Measurements from ENCODE around the gene LMNTD2. TPM values are rescaled to one million over a fixed set of nuclear protein-coding genes. Genes with fewer than 3 reads are reported as not detected.
A peak's percentile ranks its signal among the peaks of the same experiment; 100 is the strongest.

LMNTD2 gene
- total and polyA plus RNA-seq, 2 experiments from 2014 or later: 18.4 to 21.1 TPM

DNA sequence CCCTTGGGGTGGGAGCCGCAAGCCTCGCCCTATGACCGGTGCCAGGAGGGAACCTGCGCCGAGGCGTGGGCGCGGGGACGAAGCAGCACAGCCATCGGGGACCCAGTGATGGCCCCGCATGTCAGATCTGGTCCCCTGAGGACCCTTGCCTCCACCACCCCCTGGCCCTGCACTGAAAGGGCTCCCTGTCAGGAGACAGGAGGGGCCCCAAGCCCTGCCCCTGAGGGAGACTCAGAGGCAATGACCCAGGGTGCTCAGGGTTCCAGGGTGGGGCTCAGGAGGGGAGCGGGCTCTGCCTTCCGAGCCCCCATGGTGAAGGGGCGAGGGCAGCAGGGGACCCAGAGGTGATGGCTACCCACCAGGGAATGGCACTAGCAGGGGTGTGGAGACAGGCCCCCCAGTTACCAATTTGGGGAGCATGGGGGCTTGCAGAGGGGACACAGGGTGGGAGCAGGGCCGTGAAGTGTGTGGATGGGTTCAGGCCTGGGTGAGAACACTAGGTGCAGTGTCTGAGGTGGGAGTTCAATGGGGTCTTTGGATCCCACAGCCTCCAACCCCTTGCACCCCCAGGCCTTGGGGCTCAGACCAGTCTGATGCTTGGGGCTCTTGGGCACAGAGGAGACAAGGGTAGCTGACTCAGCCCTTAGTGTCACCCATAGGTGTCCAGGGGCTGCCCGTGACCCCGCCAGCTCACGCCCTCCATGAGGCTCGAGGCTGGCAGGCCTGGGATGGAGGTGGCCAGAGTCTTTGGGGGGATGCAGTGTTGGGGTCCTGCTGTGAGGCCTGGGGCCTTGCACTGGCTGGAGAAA lies 22.7 kb downstream of the LMNTD2 start:
- Histone ChIP-seq H3K36me3 (no peaks in the 10 kb centered on the region), H3K9me3 (ENCODE audit: low read depth) (no peaks in the 10 kb centered on the region), H3K27ac (no peak overlapping the region), H3K27me3 (no peaks in the 10 kb centered on the region), H3K4me3 (peak overlapping the region; percentile 18), H3K4me1 (ENCODE audit: low read depth) (peaks cover 12% of the 10 kb centered on the region)
- TF ChIP-seq CTCF (IDR thresholded peaks at IDR 0.05; ENCODE audit: low read depth, low read length): no peak
- DNase-seq (ENCODE audit: low read depth in 1 of 2, low spot score in 1 of 2): no peak

DNA sequence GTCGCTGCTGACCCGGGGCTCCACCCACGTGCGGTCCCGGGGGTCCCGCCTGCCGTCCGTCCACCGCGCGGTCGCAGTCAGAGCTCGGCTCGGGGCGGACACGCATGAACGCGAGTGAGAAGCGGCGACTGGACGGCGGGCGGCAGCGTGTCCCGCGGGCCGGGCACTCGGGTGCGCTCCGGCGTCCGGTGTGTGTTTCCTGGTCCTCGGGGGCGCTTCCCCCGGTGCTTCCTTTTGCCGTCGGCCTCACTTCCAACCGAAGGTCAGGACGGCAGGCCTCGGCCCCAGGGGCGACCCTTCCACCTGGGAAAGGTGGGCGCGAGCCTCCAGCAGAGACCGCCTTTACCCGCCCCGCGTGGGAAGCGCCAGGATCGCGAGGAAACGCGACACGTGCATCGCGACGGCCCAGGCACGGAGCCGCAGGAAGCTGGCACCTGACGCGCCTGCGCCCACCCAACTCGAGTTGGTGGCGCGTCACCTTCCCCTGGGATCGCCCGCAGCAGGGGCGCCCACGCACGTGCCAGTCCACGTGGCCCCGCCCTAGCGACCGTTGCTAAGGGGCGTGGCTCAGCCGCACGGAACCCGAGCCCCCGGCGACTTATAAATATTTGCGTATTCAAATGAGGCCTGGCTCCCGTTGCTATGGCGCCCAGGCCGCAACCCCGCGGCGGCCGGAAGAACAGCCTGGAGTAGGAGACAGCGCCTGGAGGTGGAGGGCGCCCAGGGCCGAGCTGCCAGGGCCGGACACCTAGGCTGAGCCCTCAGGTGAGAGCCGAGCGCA lies 23.5 kb downstream of the LMNTD2 start, which contains the start of gene LRRC56:
Gene LRRC56 (plus strand): TSS at position 687 of the 781 bp plus-strand sequence. CDS start 3,158 bp downstream, outside the sequence.
- Histone ChIP-seq H3K9me3 (ENCODE audit: low read depth) (no peaks in the 10 kb centered on the region), H3K27ac (no peak within 1 kb of the TSS), H3K4me3 (peak within 1 kb of the TSS; percentile 66), H3K4me1 (ENCODE audit: low read depth) (peaks cover 12% of the 10 kb centered on the region), H3K36me3 (peaks cover 6% of the 10 kb centered on the region), H3K27me3 (no peaks in the 10 kb centered on the region)
- no peak for TF ChIP-seq CTCF (IDR thresholded peaks at IDR 0.05; ENCODE audit: low read depth, low read length)
- DNase-seq (ENCODE audit: low read depth in 1 of 2, low spot score in 1 of 2): peak; percentile 87 to 89

DNA sequence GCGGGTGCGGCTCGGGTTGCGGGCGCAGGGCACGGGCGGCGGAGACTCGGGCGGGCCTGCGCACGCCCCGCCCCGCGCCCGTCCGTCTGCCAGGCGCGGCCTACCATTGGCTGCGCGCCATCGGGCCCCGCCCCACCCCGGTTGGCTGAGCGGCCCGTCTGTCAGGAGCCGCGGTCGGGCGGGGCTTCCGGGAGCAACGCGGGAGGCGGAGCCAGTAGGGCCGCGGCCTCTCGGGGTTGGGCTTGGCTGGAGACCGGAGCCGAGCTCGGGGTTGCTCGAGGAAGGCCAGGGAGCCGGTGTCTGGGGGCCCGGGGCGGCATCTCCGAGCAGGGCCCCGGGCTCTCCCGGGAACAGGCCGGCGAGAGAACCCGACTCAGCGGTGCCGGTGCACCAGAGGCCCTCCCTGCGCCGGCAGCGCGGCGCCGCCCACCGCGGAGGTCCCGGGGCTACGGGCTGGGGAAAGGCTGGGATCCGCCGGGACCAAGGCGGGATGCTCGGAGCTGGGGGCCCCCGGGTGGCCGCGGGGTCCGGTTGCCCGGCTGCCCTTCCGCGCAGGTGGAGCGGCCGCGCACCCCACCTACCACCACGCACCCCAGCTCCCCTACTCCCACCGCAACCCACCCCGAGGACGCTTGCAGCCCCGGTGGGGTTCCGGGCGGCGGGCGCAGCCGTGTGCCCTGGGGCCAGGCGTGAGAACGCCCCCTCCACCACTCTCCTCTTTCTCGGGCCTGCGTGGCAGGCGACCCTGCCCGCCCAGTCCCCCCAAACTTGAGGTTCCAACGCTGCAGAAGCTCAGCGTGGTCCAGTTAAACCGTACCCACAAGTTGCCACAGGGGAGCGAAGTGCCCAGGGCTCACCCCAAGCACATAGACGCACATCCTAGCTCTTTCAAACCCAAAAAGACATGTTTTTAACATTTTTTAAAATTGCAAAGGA lies 24.8 kb downstream of the LMNTD2 start, which contains the start of gene HRAS:
Gene HRAS (minus strand): TSS at position 58 of the 936 bp plus-strand sequence.
- no peak for TF ChIP-seq CTCF (IDR thresholded peaks at IDR 0.05; ENCODE audit: low read depth, low read length)
- H3K27ac ChIP-seq: peak within 1 kb of the TSS; percentile 85
- DNase-seq (ENCODE audit: low read depth in 1 of 2, low spot score in 1 of 2): peak; percentile 96 to 97
- H3K4me1 ChIP-seq (ENCODE audit: low read depth): peaks cover 12% of the 10 kb centered on the region
- H3K4me3 ChIP-seq: peak within 1 kb of the TSS; percentile 98
- no peaks in the 10 kb centered on the region for H3K9me3 ChIP-seq (ENCODE audit: low read depth)
- H3K27me3 ChIP-seq: no peaks in the 10 kb centered on the region
- peaks cover 7% of the 10 kb centered on the region for H3K36me3 ChIP-seq

- peak overlapping the region; percentile 98 for H3K4me3 ChIP-seq
- peaks cover 7% of the 10 kb centered on the region for H3K36me3 ChIP-seq
- no peaks in the 10 kb centered on the region for H3K9me3 ChIP-seq (ENCODE audit: low read depth)
- H3K27ac ChIP-seq: no peak overlapping the region
- TF ChIP-seq CTCF (IDR thresholded peaks at IDR 0.05; ENCODE audit: low read depth, low read length): no peak
- DNase-seq (ENCODE audit: low read depth in 1 of 2, low spot score in 1 of 2): no peak
- H3K4me1 ChIP-seq (ENCODE audit: low read depth): peaks cover 12% of the 10 kb centered on the region
- no peaks in the 10 kb centered on the region for H3K27me3 ChIP-seq
Measured at GRCh38 chr11:535210-535518, 25.4 kb downstream of the LMNTD2 start.

Data from cardiac muscle cell (in vitro differentiated cells and primary cell).